Parathyroid adenoma (tissue), 2 donors: Measurements from ENCODE around the gene GARIN5A.

Source experiments
- H2AFZ ChIP-seq: fragments of 300-600 bp; sonication (generic); one replicate; pipeline ENCODE4 v1.7.0; 2017; ENCODE audit warnings: antibody characterized with exemption, mild to moderate bottlenecking
- H3K27ac ChIP-seq: fragments of 300-600 bp; sonication (generic); one replicate; pipeline ENCODE4 v1.7.0; 2017
- H3K27me3 ChIP-seq: fragments of 300-600 bp; sonication (generic); one replicate; pipeline ENCODE4 v1.7.0; 2017; ENCODE audit warnings: low read length; ENCODE audit not compliant: control insufficient read depth, insufficient read depth
- H3K36me3 ChIP-seq: fragments of 300-600 bp; sonication (generic); one replicate; pipeline ENCODE4 v1.7.0; 2017; ENCODE audit warnings: low read length; ENCODE audit not compliant: control insufficient read depth, insufficient read depth
- H3K4me1 ChIP-seq: fragments of 300-600 bp; sonication (generic); one replicate; pipeline ENCODE4 v1.7.0; 2017; ENCODE audit warnings: control low read depth
- H3K4me2 ChIP-seq: fragments of 300-600 bp; sonication (generic); one replicate; pipeline ENCODE4 v1.7.0; 2017; ENCODE audit warnings: low read length
- H3K4me3 ChIP-seq: fragments of 300-600 bp; sonication (generic); one replicate; pipeline ENCODE4 v1.7.0; 2017; ENCODE audit warnings: low read depth, low read length
- H3K79me2 ChIP-seq: fragments of 300-600 bp; sonication (generic); one replicate; pipeline ENCODE4 v1.7.0; 2017; ENCODE audit warnings: control low read depth
- H3K9ac ChIP-seq: fragments of 300-600 bp; sonication (generic); one replicate; pipeline ENCODE4 v1.7.0; 2017; ENCODE audit warnings: mild to moderate bottlenecking
- H3K9me3 ChIP-seq: fragments of 300-600 bp; sonication (generic); one replicate; pipeline ENCODE4 v1.7.0; 2017; ENCODE audit warnings: low read length; ENCODE audit not compliant: control insufficient read depth
- CTCF ChIP-seq: fragments of 300-600 bp; sonication (generic); IDR thresholded peaks from one replicate; pipeline ENCODE4 v1.7.0; 2017; ENCODE audit warnings: antibody characterized with exemption, mild to moderate bottlenecking
- donor health status: primary hyperparathyroidism.

Gene GARIN5A

DNA sequence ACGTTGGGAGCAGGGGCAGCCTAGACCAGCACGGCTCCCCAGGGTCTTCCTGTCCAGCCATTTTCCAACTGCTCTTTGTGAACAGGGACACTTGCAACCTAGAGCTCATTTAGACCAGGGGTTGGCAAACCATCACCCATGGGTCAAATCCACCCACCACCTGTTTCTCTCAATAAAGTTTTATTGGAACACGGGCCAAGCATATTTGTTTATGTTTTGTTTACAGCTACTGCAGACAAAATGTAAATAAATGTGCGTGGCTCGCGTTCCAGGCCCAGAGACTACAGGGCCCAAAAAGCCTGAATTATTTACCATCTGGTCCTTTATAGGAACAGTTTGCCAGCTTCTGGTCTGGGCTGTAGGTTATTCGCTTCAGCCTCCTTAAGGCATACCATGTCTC lies 13.7 kb downstream of the GARIN5A start:
- Histone ChIP-seq H2AFZ (no peak overlapping the region), H3K27ac (no peak overlapping the region), H3K9ac (no peak overlapping the region), H3K9me3 (no peaks in the 10 kb centered on the region), H3K27me3 (no peaks in the 10 kb centered on the region), H3K4me3 (no peak overlapping the region), H3K79me2 (no peaks in the 10 kb centered on the region), H3K36me3 (no peaks in the 10 kb centered on the region), H3K4me2 (no peak overlapping the region), H3K4me1 (no peaks in the 10 kb centered on the region)
- no peak for TF ChIP-seq CTCF

- Histone ChIP-seq H3K79me2 (no peaks in the 10 kb centered on the region), H3K9me3 (no peaks in the 10 kb centered on the region), H3K4me1 (no peaks in the 10 kb centered on the region), H3K9ac (no peak overlapping the region), H3K36me3 (no peaks in the 10 kb centered on the region), H3K4me3 (no peak overlapping the region), H3K4me2 (no peak overlapping the region), H3K27ac (no peak overlapping the region), H2AFZ (peak overlapping the region; percentile 59), H3K27me3 (no peaks in the 10 kb centered on the region)
- TF ChIP-seq CTCF = peak; percentile 90
Observed at GRCh38 chr19:50461066-50461875, 15.4 kb downstream of the GARIN5A start.

- H3K4me1 ChIP-seq = no peaks in the 10 kb centered on the region
- H3K36me3 ChIP-seq = no peaks in the 10 kb centered on the region
- no peaks in the 10 kb centered on the region for H3K27me3 ChIP-seq
- no peak overlapping the region for H3K4me2 ChIP-seq
- H3K9ac ChIP-seq = no peak overlapping the region
- H3K27ac ChIP-seq = no peak overlapping the region
- TF ChIP-seq CTCF = no peak
- no peak overlapping the region for H2AFZ ChIP-seq
- no peaks in the 10 kb centered on the region for H3K9me3 ChIP-seq
- H3K79me2 ChIP-seq = no peaks in the 10 kb centered on the region
- no peak overlapping the region for H3K4me3 ChIP-seq
Observed at GRCh38 chr19:50460161-50460765, 16.4 kb downstream of the GARIN5A start.

DNA sequence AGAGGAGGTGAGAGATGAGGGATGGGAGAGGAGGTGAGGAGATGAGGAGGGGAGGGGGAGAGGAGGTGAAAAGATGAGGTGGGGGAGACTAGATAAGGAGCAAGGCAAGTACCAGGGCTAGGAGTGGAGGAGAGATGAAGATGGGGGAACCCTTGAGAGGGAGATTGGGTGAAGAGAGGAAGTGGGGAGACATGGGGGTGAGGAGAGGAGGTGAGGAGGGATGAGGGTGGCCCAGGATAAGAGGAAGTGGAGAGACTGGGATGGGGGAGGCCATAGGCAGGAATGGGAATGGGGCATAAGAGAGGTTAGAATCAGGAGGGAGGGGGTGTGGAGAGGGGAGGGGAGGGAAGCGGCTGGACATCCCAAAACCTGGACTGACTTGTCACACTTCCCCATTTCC lies 17.0 kb downstream of the GARIN5A start:
- TF ChIP-seq CTCF = no peak
- no peaks in the 10 kb centered on the region for H3K27me3 ChIP-seq

More for the DNA sequence above, 17.0 kb downstream of the GARIN5A start:
- H3K27ac ChIP-seq = no peak overlapping the region
- no peak overlapping the region for H3K4me3 ChIP-seq
- H3K4me1 ChIP-seq = no peaks in the 10 kb centered on the region
- H3K4me2 ChIP-seq = no peak overlapping the region
- H3K9ac ChIP-seq = no peak overlapping the region
- H3K36me3 ChIP-seq = no peaks in the 10 kb centered on the region
- no peaks in the 10 kb centered on the region for H3K79me2 ChIP-seq
- H3K9me3 ChIP-seq = no peaks in the 10 kb centered on the region
- no peak overlapping the region for H2AFZ ChIP-seq
